Activated CD8-positive, alpha-beta memory T cell treated with anti-CD3 and anti-CD28 coated beads, Interleukin-2, amount 50 U/mL, for 1 hour (primary cell): ENCODE data around the gene GRIP2.
"Not testable (repeated sequence)": the region's sequence is repeated elsewhere in the genome, so short reads cannot be mapped to it uniquely, and the experiment has no call there.

Source experiments
- DNase-seq: peaks from one replicate; pipeline ENCODE4 v3.0.0-alpha.2; 2020; ENCODE audit errors: extremely low read depth

Gene GRIP2

DNA sequence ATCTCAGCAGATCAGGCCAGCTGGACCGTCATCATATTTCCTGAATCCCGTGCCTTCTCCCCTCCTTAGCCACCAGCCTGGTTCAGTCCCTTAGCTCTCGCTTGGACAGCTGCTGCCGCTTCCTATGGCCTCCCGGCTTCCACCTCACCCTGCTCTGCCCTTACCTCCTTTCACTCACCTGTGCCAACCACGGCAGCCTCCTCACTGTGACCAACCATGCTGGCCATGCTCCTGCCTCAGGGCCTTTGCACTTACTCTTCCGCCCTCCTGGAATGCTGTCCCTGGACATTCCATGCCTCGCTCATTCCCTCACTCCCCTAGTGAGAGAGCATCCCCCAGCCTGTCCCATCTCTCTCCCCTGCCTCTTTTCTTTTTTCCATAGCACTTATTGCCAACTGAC lies 19.2 kb downstream of the GRIP2 start:
- no peak for DNase-seq

DNA sequence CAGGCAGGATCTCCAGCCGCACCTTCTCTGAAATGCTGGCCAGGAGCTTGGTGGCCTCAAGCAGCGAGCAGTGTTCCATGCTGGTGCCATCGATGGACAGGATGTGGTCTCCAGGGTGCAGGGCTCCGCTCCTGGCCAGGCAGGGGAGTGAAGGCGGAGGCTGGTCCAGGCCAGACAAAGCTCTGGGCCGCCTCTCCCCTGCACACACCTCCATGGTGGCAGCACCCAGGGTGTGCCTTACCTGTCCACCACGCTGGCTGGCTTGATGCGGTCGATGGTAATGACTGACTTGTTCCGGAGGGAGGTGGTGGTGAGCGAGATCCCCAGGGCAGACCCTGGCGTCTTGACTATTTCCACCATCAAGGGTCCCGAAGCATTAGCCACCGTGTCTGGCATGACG lies 20.0 kb downstream of the GRIP2 start:
- DNase-seq = no peak

DNA sequence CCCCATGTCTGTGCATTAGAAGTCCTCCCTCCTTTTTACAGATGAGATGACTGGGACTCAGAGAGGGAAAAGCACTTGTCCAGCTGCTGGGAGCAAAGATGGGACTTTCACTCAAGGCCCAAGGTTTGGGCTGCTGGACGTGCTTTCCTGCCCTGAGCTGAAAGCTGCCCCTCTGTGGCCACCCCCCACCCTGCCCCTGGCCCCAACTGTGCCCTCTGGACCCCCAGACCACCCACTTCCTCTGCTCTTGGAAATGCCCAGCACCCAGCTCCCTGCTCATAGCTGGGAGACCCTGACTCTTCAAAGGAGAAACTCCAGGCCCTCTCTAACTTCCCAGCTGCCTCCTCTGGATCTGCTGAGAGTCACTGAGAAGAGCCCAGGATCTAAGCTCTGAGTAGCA lies 20.7 kb downstream of the GRIP2 start:
- no peak for DNase-seq

DNA sequence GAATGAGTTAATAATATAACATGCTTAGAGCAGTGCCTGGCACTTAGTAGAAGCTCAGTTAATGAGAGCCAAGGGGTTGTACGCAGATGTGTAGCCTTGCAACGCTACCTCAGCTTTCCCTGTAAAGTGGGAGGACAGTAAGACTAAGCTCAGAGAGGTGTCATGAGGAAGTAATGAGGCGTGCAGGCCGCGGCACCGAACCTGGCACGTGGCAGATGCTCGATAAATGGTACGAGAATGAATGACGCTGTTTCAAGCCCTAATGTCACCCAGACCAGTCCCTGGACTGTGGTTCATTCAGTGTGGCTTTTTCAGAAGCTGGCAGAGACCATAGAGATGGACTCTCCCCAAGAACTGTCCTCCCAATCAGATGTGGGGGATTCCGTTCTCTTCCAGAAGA lies 21.2 kb downstream of the GRIP2 start:
- no peak for DNase-seq

DNA sequence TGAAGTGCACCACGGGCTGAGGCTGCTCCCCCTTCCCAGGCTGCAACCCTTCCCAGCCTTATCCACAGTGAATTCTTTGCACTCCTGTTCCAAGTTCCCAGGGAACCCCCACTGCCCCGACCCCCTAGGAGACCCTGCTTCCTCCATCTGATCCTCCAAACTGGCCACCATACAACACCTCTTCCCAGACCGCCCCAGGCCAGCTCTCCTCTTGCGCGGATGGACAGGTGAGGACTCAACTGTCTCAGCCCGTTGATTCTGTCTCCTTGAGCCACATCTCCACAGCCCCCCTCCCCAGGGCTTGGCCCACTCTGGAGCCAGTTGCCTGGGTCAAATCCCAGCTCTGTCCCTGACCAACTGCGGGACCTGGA lies 21.7 kb downstream of the GRIP2 start:
- no peak for DNase-seq

DNA sequence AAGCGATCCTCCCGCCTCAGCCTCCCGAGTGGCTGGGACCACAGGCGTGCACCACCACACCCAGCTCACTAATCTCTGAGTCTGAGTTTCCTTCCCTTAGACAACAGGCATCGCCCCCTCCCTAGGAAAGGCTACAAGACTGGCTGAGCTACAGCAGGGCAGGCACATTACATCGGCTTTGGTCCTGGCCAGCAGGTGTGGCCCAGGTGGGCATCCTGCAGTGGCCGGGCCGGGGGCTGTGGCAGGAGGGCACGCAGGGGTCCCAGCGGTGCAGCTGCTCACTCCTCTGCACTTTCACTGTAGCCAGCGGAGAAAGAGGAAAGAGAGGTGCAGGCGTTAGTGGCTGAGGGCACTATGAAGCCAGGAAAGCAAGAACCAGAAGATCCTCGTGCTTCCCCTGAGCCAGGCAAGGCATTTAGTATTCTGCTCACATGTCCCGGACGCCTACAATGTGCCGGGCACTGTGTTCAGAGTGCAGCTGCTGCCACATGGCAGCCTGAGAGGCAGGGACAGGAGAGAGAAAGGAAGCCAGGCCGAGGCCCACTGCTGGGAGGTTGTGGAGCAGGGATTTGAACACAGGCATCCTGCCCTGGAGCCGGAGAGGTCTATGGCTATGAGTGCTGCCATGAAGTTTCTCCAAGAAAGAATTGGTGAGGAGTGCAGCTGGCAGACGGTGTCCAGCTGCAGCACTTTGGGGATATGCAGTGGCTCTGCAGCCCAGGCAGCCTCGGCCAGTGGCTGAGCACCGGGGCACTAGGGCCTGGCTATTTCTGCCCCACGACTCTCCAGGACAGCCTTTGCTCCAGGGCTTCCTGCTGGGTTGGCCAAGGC lies 22.3 kb downstream of the GRIP2 start:
- DNase-seq = no peak

DNA sequence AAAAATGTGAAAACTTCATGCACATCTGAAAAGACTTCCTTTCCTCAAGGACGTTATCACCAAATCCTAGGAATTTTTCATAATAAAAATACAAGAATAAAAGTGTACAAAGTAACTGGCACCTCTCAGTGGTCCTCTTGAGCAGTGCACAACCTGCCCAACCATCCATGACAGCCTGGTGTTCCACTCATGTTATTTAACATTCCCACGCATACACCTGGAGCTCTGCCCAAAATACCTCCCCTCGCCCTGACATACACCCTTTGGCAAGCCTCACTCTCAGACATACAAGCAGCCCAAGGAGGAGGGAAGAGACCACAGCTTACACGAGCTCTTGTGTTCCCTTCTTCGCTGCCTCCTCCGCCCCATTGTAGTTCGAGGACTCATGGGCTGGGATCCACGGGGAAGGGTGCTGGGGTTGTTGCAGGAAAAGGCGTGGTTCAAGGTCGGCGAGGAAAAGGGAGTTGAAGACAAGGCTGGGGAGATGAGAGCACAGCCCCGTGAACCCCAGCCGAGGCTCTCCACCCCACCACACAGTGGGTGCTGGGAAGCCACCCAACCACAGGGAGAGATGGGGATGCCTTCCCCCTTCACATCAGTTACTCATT lies 23.3 kb downstream of the GRIP2 start:
- DNase-seq = no peak

DNA sequence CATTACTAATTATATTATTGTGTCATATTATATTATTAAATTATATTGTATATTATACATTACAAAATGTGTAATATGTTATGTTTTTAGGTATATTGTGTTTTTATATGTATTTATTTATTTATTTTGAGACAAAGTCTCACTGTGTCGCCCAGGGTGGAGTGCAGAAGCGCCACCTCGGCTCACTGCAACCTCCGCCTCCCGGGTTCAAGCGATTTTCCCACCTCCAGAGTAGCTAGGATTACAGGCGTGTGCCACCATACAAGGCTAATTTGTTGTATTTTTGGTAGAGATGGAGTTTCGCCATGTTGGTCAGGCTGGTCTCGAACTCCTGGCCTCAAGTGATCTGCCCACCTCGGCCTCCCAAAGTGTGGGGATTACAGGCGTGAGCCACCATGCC lies 24.6 kb downstream of the GRIP2 start:
- DNase-seq = not testable (repeated sequence)

DNA sequence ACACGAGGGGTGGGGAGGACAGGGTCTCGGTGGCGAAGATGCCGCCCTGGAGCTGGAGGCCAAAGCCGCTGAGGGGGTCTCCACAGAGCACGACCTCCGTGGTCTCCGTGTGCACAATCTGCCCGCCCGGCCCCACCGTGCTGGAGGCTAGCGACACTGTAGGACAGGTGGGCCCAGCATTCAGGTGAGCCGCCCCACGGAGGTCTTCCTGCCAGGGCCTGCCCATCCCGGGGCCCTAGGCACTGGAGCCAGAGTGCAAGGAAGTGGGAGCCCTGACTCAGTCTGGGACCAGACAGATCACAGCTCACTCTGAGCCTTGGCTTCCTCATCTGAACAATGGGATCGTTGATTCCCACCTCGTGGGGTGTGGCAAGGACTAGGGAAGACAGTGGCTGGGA lies 25.8 kb downstream of the GRIP2 start:
- no peak for DNase-seq

DNA sequence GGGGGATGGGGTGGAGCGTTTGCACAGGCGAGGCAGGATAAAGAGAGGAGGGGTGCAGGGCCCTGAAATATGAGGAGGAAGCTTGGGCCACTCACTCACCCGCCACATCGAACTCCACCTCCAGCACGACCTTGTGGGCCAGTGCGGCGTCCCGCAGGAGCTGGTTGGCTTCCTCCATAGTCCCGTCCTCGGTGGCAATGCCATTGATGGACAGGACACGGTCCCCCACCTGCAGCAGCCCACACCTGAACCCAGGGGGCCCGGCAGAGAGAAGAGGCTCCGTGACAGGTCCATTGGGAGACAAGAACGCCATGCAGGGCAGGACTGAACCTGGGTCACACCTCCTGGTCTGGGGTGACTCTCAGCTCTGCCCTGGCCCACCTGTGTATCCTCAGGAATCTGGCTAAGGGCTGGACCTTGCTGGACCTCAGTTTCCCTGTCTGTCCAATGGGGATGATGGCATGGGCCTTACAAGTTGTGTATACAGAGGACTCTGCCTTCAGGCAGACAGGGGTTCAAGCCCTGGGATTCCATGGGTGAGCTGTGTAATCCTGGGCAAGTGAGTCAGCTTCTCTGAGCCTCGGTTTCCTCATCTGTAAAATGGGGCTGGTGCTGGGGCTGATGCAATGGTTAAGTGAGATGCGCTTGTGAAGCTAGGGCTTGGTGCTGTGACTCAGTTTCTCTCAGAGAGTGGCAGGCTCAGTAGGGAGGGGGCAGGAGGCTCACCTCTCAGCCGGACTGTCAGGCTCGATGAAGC lies 26.4 kb downstream of the GRIP2 start:
- no peak for DNase-seq

DNA sequence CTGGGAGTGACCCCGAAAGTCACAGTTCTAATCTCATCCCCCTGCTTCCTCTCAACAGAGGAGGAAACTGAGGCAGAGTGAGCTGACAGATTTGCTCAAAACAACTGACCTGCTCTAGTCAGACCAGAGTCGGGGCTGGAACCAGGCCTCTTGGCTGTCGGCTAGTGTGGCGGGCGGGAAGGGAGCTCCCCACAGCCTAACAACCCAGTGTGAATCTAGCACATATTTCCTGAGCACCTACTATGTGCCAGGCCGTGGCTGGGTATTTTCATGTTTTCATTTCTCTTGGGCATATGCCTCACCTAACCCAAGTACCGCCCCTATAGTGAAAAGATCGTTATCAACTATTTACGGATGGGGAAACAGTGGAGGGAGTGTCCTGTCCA lies 27.2 kb downstream of the GRIP2 start:
- no peak for DNase-seq

DNA sequence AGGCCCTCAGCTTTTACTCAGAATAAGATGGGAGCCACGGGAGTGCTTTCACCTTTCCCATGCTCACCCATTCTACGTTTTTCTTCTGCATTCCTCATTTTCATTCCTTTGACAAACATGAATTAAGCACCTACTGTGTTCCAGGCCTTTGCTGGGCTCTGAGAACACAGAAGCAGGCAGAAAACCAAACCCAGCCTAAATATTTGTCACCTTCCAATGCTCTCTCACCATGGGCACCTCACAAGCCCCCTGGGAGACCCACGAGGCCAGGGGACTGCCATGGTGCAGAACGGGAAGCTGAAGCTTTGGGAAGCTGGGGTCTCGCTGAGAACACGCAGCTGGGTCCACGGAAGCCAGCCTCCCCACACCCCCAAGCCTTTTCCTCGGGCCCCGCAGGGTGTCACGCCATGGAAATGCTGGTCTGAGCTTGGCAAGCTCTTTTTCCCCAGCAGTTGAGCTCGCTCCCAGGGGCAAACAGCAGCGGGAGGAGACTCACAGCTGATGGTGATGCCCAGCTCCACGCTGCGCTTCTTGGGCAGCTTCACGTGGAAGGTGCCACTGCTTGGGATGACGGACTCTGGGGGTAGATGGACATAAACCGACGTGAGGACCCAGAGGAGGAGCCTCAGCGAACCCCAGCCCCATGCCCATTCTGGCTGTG lies 27.7 kb downstream of the GRIP2 start:
- no peak for DNase-seq

DNA sequence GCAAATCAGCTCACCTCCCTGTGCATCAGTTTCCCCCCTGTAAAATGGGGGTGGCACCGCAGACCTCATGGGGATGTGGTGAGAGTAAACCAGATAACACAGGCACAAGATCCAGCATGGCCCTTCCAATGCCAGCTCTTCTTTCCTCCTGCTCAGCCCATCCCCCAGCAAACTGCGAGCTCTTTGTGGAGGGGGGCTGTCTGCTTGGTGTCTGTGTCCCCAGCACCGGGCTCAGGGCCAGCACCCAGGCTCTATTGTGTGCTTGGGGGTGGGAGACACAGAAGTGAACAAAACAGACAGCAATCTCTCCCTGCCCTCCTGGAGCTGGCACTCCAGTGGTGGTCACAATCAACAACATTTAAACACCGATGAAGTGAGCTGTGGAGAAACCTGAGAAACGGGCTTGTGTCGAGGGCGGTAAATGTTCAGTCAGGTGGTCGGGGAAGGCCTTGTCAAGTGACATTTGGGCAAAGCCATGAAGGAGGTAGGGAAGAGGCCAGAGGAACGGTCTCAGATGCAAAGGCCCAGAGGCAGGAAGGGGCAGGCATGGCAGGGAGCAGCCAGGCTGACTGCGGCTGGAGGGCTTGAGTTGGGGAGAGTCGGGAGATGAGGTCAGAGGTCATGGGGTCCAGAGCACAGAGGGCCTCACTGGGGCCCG lies 28.4 kb downstream of the GRIP2 start:
- DNase-seq = no peak

DNA sequence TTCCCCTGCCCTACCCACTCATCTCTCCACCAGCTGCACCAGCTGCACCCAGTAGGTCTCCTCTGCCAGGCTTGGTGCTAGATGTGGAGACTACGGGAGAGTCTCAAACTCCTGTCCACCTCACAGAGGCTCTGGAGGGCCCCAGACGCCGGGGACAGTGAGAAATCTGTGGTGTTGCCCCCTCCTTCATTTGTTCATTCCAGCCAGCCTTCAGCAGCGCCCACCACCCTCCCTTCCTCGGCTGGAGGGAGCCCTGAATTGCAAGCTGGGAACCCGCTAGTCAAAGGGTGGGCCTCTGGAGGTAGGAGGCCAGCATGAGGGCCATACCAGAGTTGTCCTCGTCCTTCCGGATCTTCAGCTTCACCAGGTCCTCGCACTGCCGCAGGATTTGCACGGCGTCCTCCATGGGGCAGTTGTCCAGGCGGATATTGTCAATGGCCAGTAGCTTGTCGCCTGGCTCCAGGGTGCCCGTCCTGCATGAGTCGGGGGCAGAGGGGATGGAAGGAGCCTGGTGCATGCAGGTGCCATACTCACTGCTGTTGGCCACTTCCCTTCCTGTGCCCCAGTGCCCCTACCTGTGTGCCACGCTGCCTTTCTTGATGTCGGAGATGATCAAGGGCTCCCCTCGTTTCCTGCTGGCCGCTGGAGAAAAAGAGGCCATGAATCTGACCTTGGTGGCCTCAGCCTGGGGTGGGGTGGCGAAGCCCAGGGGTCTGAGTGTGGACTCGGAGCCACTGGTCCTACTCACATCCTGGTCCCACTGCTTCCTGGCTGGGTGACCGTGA lies 29.1 kb downstream of the GRIP2 start:
- DNase-seq = no peak

DNA sequence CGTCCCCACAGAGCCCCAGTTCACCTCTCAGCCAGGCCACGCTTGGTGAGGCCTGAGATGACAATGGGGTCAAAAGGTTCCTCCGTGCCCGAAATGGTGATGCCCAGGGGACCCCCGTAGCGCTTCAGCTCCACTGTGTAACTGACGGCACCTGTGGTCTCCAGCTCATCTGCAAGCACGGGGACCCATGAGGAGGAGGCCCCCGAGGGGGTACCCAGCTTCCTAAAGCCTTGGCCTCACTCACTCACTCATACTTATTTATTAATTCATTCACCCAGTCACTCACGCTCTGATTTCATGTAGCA lies 30.4 kb downstream of the GRIP2 start:
- no peak for DNase-seq

DNA sequence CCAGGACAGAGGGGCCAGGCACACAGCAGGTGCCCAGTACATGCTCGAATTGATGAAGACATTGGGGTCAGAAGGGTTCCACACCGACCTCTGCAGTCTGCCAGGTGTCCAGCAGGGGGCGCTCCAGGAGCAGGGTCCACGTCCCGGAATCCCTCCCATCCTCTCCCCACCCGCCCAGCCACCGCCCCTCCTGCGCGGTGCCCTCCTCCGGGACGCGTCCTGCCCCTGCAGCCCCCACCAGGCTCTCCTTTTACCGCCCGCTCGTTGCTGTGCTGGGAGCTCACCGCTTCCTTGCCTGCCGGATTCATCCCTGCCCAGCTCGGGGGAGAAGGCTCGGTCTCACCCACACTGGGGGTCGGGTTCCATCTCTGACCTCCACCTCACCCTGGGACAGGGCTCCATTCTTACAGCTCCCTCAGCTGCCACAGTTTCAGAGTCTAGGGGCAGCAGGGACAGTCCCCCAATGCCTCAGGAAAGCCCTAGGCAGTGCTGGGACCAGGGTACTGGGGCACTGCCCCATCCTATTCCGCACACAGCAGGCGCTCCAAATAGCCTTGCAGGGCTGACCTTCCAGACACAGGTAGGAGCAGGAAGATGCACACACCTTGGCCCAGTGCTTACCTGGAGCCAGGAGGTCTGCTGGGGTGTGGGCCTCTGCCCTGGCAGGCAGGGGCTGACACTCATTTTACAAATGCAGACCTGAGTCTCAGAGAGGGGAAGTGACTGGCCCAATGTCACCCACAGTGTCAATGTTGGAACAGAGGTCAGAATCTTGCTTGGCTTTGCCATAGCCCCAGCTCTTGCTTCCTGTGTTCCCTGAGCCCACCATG lies 31.0 kb downstream of the GRIP2 start:
- DNase-seq = no peak

DNA sequence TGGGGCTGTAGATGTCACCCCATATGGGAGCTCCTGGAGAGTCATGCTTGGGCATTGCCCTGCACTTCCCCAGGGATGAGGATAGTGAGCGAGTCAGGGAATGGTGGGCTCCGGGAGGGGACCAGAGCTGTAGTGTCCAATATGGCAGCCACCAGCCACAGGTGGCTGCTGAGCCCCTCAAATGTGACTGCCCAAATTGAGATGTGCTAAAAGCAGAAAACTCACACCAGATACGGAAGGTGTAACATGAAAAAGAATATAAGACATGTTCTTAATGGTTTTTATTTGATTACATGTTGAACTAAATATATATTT lies 31.7 kb downstream of the GRIP2 start:
- DNase-seq = no peak

DNA sequence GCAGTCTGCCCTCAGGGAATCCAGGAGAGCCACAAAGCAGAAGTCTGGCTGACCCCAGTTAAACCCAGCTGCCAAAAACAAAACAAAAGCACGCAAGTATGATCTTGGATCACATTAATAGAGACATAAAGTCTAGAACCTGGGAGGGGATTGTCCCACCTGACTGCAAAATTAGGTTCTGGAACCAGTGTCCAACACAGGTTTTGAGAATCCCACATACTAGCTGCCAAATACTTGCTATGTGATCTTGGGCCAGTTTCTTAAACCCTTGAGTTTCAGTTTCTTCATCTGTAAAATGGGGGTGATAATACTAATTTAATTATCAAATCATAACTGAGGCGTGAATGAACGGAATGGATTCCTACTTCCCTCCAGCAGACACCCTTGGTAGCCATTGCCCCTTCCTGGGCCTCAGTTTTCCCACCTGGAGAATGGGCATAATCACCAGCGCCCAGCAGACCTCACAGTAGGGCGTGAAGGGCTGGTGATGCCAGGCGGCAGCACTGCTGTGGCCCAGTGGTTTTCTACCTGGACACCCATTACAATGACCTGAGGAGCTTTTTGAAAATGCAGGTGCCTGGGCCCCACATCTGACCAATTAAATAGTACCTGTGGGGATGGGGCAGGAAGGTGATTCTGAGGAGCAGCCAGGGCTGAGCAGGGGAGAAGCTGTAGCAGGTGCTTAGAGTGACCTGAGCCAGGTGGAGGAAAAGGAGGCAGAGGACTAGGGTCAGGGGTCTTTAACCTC lies 32.2 kb downstream of the GRIP2 start:
- no peak for DNase-seq

DNA sequence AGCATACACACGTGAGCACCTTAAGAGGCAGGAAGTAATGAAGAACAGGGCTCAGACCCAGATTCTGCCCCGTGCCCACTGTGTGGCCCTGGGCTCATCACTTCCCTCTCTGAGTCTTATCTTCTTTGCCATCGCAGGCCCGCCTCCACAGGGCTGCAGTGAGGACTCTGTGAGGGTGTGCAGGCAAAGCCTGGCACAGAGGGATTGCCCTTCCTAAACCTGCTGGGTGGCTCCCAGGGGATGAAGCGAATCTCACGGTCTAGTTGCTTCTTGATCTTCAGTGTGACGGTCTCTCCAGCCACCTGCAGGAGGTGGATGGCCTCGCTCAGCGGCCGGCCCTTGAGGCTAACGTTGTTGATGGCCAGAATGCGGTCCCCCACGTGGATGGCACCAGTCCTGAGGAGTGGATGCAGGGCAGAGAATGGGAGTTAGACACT lies 32.8 kb downstream of the GRIP2 start:
- DNase-seq = no peak
